ENCODE measurements around the gene ZFAND2B.

The ZFAND2B gene

DNA sequence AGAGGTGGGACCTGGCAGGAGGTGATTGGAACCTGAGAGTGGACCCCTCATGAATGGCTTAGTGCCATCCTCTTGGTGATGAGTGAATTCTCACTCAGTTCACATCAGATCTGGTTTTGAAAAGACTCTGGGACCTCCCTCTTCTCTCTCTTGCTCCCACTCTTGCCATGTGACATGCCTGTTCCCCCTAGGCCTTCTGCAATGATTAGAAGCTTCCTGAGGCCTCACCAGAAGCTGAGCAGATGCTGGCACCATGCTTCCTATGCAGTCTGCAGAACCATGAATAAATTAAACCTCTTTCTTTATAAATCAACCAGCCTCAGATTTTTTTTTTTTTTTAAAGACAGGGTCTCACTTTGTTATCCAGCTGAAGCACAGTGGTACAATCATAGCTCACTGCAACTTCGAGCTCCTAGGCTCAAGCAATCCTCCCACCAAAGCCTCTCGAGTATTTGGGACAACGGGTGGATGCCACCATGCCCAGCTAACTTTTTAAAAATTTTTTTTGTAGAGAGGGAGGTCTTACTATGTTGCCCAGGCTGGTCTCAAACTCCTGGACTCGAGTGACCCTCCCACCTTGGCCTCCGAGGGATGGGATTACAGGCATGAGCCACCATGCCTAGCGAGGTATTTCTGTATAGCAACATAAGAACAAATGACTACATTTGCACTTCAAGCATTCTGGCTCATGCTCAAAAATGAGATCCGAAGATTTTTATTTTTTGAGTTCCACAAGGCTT lies 2.0 kb upstream of the ZFAND2B start:
- no peak for DNase-seq (ENCODE audit: low read depth)

DNA sequence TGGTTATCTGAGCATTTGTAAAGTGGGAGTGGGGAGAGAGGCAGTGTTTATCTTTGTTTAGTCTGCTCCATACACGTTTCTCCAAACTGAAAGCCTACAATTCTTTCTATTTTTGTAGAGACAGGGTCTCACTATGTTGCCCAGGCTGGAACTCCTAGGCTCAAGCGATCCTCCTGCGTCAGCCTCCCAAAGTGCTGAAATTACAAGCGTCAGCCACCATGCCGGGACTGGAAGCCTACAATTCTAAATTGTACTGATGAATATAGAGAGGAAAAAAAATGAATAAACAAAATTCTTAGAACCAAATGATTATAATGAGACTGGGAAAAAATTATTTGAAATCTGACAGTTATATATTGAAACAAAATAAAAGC lies 1.4 kb upstream of the ZFAND2B start:
- no peak for DNase-seq (ENCODE audit: low read depth)

DNA sequence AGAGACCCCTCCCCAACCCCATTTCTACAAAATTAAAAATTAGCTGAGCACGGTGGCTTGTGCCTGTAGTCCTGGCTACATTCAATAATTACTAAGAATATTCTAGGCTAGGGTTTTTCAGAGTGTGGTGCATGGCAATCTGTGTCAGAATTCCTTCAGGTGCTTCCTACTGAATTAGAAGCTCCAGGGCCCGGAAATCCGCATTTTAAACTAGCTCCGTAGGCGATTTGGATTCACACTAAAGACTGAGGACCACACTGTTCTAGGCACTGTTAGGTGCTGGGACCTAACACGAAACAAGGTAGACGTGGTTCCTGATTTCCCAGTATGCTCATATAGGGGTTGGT lies 628 bp upstream of the ZFAND2B start:
- no peak for DNase-seq (ENCODE audit: low read depth)

DNA sequence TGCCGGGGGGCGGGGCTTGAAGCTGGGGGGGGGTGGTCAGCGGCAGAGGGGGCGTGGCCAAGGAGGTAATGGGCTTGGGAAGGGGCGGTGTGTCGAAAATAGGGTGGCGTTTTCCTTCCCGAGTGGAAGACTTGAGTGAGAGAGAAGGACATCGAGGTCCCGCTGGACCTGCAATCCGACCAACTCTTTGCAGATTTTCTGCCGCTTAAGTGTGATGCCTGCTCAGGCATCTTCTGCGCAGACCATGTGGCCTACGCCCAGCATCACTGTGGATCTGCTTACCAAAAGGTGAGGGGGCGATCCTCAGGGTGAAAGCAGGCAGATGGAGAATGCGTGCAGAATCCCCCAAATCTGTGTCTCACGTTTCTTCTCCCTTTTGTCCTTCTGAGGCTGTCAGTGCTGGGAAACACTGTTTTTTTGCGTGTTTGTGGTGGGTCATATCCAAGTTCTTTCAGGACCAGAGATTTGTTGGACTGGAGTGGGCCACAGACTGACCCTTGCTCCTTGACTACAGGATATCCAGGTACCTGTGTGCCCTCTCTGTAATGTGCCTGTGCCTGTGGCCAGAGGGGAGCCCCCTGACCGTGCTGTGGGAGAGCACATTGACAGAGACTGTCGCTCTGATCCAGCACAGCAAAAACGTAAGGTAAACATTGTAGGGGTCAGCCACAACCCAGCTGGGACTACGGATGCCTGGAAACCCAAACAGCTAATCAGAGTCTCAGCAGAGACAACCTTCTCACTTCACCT lies 727 bp downstream of the ZFAND2B start:
- no peak for DNase-seq (ENCODE audit: low read depth)

DNA sequence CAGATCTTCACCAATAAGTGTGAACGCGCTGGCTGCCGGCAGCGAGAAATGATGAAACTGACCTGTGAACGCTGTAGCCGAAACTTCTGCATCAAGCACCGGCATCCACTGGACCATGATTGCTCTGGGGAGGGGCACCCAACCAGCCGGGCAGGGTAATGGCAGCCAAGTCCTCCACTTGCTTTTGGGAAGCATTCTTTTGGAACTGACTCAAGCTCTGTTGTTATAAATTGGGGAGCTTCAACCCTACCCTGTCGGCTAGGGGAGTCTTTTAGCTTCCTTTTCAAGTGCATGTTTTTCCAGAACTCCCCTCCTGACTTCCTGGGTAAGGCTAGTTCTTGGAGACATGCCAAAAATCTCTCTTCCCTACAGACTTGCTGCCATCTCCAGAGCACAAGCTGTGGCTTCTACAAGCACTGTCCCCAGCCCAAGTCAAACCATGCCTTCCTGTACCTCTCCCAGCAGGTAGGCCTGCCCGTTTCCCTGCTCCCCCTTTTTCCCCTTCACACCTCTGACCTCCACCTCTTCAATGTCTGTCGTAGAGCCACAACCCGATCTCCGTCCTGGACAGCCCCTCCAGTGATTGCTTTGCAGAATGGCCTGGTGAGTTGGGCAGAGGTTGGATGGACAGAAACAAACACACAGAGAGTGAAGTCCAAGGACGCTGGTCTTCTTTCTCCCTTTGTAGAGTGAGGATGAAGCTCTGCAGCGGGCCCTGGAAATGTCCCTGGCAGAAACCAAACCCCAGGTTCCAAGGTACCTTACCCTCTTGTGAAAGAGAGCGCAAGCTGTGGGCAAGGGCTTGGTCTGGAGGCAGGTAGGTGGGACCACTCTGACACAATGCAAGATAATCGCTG lies 1.5 kb downstream of the ZFAND2B start:
- DNase-seq (ENCODE audit: low read depth), result no peak

DNA sequence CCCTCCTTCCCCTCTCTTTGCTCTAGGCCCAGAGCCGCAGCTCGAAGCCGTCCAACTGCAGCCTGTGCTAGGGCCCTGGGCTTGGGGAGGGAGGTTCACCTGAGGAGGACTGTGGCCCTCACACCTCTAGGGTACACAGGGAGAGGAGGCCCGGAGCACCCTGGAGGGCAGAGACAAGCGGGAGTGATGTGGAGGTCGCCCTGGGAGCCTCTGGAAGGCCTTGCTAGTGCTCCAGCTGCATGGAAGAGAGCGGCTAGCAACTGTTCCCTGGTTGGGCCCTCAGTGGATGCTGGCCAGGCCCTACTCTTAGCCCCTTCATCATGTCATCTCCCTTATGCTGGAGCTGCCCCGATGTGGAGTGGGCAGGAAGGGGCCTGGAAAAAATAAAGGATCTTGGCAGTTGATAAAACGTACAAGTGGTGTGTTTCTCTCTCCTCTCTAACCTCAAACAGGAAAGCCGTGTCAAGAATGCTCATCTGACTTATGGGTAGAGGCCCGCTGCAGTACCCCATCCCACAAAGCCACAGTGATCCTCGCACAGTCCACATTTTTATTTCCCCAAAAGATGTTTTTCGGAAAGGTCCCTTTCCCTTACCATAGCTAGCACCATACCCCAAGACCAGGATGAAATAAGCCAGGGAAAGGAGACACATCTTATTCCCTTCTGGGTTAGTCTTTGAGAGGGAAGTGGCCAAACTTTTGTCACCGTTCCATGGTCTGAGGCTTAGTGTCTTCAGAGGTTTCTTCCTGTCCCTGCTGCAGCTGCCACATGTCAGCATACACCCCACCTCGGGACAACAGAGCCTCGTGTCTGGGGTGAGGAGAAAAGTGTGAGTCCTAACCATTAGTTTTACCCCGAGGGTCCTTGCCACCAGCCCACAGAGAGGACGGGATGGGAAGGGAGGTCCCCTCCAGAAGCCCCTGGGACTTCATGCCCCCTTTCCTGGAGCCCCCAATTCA lies 2.9 kb downstream of the ZFAND2B start:
- DNase-seq (ENCODE audit: low read depth), result no peak

DNA sequence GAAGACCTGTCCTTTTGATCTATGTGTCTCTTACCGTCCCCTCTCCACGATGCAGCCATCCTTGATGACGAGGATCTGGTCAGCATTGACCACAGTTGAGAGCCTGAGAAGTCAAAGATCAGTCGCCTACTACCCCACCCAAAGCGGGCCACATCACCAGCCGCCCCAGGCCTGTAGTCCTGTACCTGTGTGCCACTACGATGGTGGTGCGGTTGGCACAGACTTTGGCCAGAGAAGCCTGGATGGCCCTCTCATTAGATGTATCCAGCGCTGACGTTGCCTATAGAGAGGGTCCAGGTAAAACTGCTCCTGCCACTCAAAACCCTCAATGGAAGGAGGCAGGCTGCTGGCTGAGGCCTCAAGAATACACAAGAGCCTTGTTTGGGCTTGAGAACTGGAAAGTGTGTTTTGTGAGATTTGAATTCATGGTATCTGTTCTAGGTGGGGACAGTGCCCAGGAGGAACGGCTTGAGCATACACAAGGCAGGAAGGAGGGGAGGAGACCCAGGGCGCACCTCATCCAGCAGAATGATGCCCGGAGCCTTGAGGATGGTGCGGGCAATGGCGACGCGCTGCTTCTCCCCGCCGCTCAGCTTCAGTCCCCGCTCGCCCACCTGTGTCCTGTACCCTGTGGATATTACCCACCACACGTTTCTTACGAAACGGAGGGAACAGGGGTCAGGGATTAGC lies 3.8 kb downstream of the ZFAND2B start:
- DNase-seq (ENCODE audit: low read depth), result no peak

DNA sequence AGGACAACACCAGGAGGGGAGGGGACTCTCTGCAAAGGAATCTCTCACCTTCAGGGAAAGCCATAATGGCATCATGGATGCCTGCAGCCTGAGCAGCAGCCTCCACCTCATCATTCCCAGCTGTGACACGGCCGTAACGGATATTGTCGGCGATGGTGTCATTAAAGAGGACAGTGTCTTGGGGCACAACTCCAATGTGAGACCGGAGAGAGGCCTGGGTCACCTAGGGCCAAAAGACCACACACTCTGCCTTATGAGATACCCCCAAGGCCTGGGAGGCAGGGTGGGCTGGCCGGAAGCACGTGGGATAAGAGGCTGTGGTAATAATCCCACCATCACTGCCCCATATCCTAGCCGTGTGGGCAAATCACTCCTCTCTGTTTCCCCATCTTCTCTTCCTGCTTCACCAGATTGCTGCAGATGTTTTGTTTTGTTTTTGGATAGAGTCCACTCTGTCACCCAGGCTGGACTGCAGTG lies 4.3 kb downstream of the ZFAND2B start:
- DNase-seq (ENCODE audit: low read depth), result no peak

DNA sequence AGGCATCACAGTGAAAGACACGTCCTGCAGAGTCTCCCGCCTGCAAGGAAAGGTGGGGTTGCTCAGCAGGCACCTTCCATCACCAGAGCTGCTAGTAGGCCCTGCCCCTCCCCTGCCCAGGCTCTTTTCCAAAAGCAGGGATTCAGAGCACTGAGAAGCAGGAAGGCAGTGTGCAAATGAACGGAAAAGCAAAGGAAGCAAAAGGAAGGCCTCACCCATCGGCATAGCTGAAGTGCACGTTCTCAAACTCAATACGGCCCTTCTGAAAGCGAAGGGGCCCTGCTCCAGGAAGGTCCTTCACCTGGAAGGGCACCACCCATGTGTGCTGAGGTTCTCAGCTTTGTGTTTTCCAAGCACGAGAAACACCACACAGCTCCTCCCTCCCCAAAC lies 6.4 kb downstream of the ZFAND2B start:
- no peak for DNase-seq (ENCODE audit: low read depth)

DNA sequence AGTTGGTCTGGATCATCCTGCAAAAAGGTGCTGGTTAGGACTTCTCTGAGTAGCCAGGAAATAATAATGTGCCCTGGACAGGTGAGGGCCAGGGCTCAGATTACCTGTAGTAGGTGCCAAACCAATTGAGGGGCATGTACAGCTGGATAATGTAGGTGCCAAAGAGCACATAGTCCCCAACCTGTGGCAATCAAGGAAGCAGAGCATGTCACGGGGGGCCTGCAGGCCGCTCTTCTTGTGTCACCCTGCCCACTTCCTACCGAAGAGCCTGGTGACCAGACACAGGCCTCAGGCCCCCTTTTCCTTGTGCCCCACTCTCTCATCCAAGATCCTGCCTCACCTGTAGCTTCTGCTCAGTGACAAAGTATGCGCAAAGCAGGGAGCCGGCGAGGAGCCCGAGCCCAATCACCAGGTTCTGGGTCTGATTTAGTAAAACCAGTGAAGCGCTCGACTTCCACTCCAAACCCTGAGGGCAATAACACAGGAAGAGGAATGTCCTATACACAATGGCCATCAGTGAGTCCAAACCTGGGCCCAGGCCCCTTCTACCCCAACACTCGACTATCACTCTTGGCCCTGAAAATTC lies 7.0 kb downstream of the ZFAND2B start:
- no peak for DNase-seq (ENCODE audit: low read depth)

DNA sequence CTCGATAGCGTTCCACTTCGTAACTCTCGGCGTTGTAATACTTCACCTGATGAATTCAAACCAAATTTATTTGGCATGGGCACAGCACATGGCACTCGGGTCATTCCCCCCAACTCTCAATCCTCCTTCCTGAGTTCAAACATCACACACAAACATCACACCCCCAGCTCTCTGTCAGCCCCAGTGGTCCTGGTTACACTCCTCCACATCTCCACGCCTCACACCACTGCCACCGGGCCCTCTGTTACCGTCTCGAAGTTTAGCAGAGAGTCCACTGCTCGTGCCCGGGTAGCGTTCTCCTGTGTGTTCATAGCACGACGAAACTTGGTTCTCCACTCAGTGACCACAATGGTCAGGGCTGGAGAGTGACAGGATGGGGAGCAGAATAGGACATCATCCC lies 7.6 kb downstream of the ZFAND2B start:
- no peak for DNase-seq (ENCODE audit: low read depth)

DNA sequence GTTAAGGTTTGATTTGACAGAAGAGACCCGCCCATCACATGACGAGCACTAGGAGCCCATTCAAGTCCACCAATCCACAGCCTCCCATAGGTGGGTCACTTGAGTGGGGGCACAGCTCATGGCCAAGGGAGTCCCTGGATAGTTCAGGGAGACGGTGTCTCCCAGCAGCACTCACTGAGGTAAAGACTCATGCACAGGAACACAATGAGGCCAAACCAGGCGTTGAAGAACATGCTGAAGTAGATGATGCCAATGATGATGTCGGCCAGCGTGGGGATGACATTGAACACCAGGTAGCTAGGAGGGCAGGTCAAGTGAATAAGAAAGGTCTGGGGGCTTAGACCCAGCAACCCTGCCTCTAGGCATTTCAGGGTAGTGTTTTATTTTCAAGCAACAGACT lies 8.2 kb downstream of the ZFAND2B start:
- DNase-seq (ENCODE audit: low read depth), result no peak

DNA sequence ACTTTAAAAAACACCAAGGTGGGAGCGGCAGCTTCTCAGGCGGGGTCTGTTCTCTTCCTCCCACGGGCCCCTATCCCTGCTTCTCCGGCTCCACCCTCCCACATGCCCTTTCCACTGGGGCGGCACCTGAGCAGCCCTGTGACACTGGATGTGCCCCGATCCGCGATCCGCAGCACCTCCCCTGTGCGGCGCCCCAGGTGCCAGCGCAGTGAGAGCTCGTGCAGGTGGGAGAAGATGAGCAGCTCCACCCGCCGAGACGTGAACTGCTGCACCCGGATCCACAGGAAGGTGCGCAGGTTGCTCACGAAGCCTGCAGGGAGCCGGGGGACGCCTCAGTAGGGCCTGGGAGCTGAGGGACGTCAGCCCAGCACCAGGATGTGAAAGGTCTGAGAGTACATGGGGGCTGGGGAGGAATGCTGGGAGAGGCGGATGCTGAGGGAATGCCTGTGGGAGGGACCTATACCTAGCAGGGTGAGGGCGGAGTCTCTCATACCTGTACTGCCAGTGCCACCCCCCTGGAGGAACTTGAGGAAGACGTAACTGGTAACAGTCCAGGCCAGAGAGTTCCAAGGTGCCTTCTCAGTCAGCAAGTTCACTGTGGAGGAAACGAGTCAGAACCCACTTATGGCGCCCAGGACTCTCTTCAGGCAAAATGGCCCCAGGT lies 9.4 kb downstream of the ZFAND2B start:
- no peak for DNase-seq (ENCODE audit: low read depth)

DNA sequence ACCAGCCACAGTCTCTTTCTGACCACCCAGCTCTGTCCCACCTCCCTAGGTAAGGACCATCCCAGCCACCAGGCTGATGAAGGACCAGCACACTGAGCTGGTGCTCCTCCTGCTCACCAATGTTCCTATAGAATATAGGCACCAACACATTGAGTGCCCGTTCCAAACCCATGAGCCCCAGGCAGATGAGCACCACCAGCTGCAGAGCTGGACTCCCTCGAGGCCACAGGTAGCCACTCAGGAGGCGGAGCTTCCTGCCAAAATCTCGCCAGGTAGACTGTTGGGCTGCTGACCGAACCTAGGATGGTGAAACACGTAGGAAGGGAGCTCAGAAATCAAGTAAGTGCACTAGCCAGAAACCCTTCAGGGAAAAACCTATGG lies 9.9 kb downstream of the ZFAND2B start:
- no peak for DNase-seq (ENCODE audit: low read depth)

DNA sequence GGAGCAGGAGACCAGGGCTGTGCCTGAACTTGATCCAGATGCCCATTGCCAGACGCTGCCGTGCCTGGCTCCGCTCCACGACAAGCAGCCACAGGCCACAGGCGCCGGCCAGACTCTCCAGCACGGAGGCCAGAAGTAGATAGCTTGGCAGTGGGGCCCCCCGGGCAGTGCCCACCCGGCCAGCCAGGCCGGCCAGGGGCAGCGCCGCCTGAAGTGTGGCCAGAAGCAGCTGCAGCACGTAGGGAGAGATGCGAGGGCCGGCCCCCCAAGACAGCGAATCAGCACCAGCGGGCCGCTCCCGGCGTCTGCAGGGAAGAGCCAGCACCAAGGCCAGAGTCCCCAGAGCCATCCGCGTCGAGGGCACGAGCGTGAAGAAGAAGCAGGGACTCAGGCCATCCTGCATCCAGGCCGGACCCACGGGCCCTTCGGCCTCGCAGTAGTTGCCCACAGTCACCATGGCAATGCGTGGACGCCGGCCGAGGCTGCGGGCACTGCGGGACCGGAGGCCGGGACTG lies 11.7 kb downstream of the ZFAND2B start:
- no peak for DNase-seq (ENCODE audit: low read depth)

DNA sequence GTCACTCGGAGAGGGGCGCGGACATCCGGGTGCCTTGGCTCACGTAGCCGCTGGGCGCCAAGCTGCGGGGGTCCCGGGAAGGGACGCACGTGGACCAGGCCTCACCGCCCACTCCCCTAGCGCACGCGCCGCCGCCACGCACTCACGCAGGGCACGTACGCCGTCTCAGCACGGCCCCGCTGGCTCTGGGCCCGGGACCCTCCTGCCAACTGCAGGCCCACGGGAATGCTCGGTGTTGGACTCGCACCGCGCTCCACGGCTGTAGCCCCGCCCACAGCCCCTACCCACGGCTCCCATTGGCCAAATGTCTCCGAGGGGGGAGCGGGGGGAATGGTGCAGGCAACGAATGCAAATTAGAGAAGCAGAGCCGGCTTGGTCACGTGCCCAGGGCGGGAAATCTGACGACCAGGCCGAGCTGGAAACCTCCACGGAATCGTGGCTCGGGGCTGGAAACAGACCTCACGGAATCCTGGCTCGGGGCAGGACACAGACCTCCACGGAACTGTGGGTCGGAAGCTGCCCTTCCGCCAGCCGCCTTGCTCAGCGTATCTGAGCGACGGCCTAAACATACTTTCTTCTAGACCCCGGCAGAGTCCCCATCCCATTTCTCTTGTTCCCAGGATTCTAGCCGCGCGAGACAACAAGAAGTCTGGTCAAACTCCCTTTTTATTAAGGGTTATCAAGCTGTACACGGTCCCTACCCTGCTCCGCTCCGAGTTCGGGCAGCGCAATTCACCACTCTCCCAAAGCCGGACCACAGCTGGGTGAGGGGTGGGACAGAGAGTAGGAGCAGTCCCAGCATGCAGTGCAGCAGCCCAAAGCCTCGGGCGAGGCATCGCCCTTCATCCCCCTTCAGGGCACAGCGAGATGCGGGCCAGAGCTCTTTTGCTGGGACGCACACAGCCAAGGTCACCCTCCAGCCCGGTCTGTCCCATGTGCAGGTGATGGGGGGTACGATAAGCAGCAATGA lies 12.4 kb downstream of the ZFAND2B start, which contains the start of gene ABCB6:
ABCB6 (minus strand) TSS at position 227 of the 970 bp plus-strand sequence. CDS start 285 bp downstream, outside the sequence.
- peak; percentile 86 for DNase-seq (ENCODE audit: low read depth)

DNA sequence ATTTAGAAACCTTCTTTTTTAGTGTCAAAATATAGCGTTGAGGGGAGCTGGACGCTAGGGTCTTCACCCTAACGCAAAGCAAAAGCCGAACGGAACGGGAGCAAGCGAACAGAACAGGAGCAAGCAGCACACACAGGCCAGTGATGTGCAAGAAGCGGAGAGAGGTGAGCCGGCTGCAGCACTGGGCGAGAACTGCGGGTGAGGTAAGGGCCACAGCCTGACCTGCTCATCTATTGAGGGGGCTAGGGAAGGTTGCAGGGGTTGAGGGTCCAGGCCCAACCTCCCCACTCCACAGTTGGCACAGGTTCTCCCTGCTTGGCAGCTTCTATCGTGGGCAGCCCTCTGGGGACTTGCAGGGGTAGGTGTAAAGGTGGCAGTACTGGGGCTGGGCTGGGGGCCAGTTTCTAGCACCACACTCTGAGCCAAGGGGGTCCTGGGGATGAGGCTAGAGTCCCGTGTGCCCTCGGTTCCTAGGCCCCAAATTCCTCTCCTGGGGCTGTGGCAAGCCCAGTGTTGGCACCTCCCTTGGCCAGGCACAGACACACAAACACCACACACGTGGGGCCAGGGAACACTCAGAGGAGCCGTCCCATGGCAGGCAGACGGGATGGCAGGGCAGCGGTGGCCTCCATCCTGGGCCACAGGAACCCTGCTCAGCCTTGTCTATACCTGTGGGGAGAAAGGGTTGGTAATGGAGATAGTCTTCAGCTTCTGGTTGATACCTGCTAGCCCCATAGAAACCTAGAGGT lies 13.4 kb downstream of the ZFAND2B start:
- DNase-seq (ENCODE audit: low read depth), result no peak

Data from T follicular helper cell (primary cell).